H1 (cell line): ENCODE data around the gene FHL1. TPM values are rescaled to one million over a fixed set of nuclear protein-coding genes. Genes with fewer than 3 reads are reported as not detected.

Experiments
- CTCF ChIA-PET: fragments of 300-600 bp; sonication (Branson Sonifier 250); formaldehyde crosslinking; loops from one replicate; lab custom pipeline; 2021; ENCODE audit not compliant: partially characterized antibody; lab: Charles Lee
- POLR2A ChIA-PET: fragments of 300-600 bp; sonication (Branson Sonifier 250); formaldehyde crosslinking; loops from one replicate; lab custom pipeline; 2021; ENCODE audit warnings: inconsistent platforms; ENCODE audit not compliant: partially characterized antibody; lab: Charles Lee
- DNase-seq, 2 experiments: peaks; one replicate each; pipeline versions ENCODE4 v3.0.0 to v3.0.0-alpha.2; 2010 to 2022; ENCODE audit warnings: low spot score in 2 of 2, low read depth in 1 of 2, mixed read lengths in 1 of 2
- FAIRE-seq: peaks from 2 replicates; lab custom pipeline; 2011; peaks lifted over from hg19 to GRCh38; lab: Jason Lieb, UNC
- H2AFZ ChIP-seq: 2 replicates; pipeline ENCODE4 v1.8.1; 2012; ENCODE audit warnings: low read length, inconsistent platforms
- H2AK5ac ChIP-seq: 2 replicates; pipeline ENCODE4 v1.6.1; 2013; ENCODE audit warnings: low read depth, low read length
- H2BK120ac ChIP-seq: replicated peaks from 2 replicates; pipeline ENCODE3; 2013; ENCODE audit warnings: low read depth, low read length, inconsistent platforms
- H2BK12ac ChIP-seq: 2 replicates; pipeline ENCODE4 v1.6.1; 2013; ENCODE audit warnings: low read depth, low read length
- H2BK15ac ChIP-seq: 2 replicates; pipeline ENCODE4 v1.6.1; 2013; ENCODE audit warnings: low read length
- H2BK20ac ChIP-seq: 2 replicates; pipeline ENCODE4 v1.6.1; 2013; ENCODE audit warnings: low read length
- H2BK5ac ChIP-seq: 2 replicates; pipeline ENCODE4 v1.6.1; 2013; ENCODE audit warnings: low read depth, low read length
- H3K14ac ChIP-seq: 2 replicates; pipeline ENCODE4 v1.6.1; 2013; ENCODE audit warnings: inconsistent platforms; ENCODE audit not compliant: insufficient read length
- H3K18ac ChIP-seq: 2 replicates; pipeline ENCODE4 v1.6.1; 2013; ENCODE audit warnings: low read length; ENCODE audit errors: extremely low read depth
- H3K23ac ChIP-seq: 2 replicates; pipeline ENCODE4 v1.6.1; 2013; ENCODE audit warnings: inconsistent platforms; ENCODE audit not compliant: insufficient read length
- H3K23me2 ChIP-seq: 2 replicates; pipeline ENCODE4 v1.6.1; 2013; ENCODE audit warnings: low read depth, low read length
- H3K27ac ChIP-seq: 2 replicates; pipeline ENCODE4 v1.6.1; 2011; ENCODE audit warnings: low read depth, low read length, inconsistent platforms
- H3K27me3 ChIP-seq, 4 experiments: replicated peaks in 1 of 4; 1 replicate in 1 of 4; 2 replicates in 3 of 4; pipeline versions ENCODE4 v1.6.1 to v1.8.1; 2011 to 2013; ENCODE audit warnings: low read length in 3 of 4, mild to moderate bottlenecking in 3 of 4, inconsistent platforms in 2 of 4, mixed read lengths in 2 of 4, moderate library complexity in 1 of 4; ENCODE audit not compliant: control insufficient read depth in 3 of 4, insufficient read depth in 3 of 4; ENCODE audit errors: extremely low read depth in 1 of 4
- H3K36me3 ChIP-seq, 4 experiments: 2 replicates each; pipeline versions ENCODE4 v1.6.1 to v1.8.1; 2011 to 2013; ENCODE audit warnings: mild to moderate bottlenecking in 4 of 4, low read length in 3 of 4, moderate library complexity in 2 of 4, control low read depth in 1 of 4, inconsistent platforms in 1 of 4; ENCODE audit not compliant: insufficient read depth in 4 of 4, control insufficient read depth in 2 of 4
- H3K4ac ChIP-seq: replicated peaks from 2 replicates; pipeline ENCODE3; 2013; ENCODE audit warnings: low read length, low read depth, mixed read lengths, inconsistent platforms; ENCODE audit not compliant: insufficient read length
- H3K4me1 ChIP-seq, 4 experiments: replicated peaks in 1 of 4; 1 replicate in 1 of 4; 2 replicates in 3 of 4; pipeline versions ENCODE4 v1.6.1 to v1.8.1; 2011 to 2013; ENCODE audit warnings: low read length in 3 of 4, inconsistent platforms in 2 of 4, mixed read lengths in 1 of 4; ENCODE audit not compliant: insufficient read depth in 4 of 4, control insufficient read depth in 3 of 4
- H3K4me2 ChIP-seq, 2 experiments: 2 replicates each; pipeline versions ENCODE4 v1.6.1 to v1.8.1; 2011 to 2013; ENCODE audit warnings: low read depth in 2 of 2, low read length in 2 of 2, control low read depth in 1 of 2, inconsistent platforms in 1 of 2, mild to moderate bottlenecking in 1 of 2; ENCODE audit not compliant: insufficient read depth in 1 of 2
- H3K4me3 ChIP-seq, 4 experiments: fragments of 200-600, 300-600 bp in 1 of 4; sonication (generic), shearing (Covaris generic), sonication (Bioruptor Twin) in 1 of 4; 2 replicates each; pipeline versions ENCODE4 v1.5.1 to v1.8.1; 2011 to 2016; ENCODE audit warnings: low read length in 4 of 4, low read depth in 3 of 4, control low read depth in 2 of 4, inconsistent platforms in 2 of 4, mild to moderate bottlenecking in 2 of 4, mixed read lengths in 1 of 4, moderate library complexity in 1 of 4; ENCODE audit not compliant: insufficient read depth in 2 of 4; ENCODE audit errors: extremely low read depth in 1 of 4
- H3K56ac ChIP-seq: replicated peaks from 2 replicates; pipeline ENCODE3; 2013; ENCODE audit warnings: low read depth, mild to moderate bottlenecking, mixed read lengths, low read length, inconsistent platforms; ENCODE audit not compliant: insufficient read length
- H3K79me1 ChIP-seq: 2 replicates; pipeline ENCODE4 v1.6.1; 2013; ENCODE audit warnings: low read depth, low read length, control low read depth
- H3K79me2 ChIP-seq, 2 experiments: 2 replicates each; pipeline versions ENCODE4 v1.6.1 to v1.8.1; 2012 to 2013; ENCODE audit warnings: low read length in 2 of 2, mild to moderate bottlenecking in 2 of 2, inconsistent platforms in 1 of 2; ENCODE audit not compliant: insufficient read depth in 2 of 2, control insufficient read depth in 1 of 2
- H3K9ac ChIP-seq, 4 experiments: replicated peaks in 1 of 4; 1 replicate in 1 of 4; 2 replicates in 3 of 4; pipeline versions ENCODE4 v1.6.1 to v1.8.1; 2011 to 2013; ENCODE audit warnings: low read depth in 3 of 4, low read length in 3 of 4, control low read depth in 2 of 4, mild to moderate bottlenecking in 2 of 4, moderate library complexity in 2 of 4, inconsistent platforms in 1 of 4; ENCODE audit errors: extremely low read depth in 1 of 4
- H3K9me3 ChIP-seq, 2 experiments: 2 replicates each; pipeline versions ENCODE4 v1.6.1 to v1.8.1; 2012 to 2013; ENCODE audit warnings: mild to moderate bottlenecking in 2 of 2, moderate library complexity in 2 of 2, control low read depth in 1 of 2, inconsistent platforms in 1 of 2, low read depth in 1 of 2, low read length in 1 of 2, mixed read lengths in 1 of 2; ENCODE audit not compliant: insufficient read depth in 2 of 2
- H4K20me1 ChIP-seq, 2 experiments: replicated peaks in 1 of 2; 2 replicates each; pipeline versions ENCODE3 to v1.8.1; 2011 to 2013; ENCODE audit warnings: inconsistent platforms in 2 of 2, low read length in 2 of 2, mild to moderate bottlenecking in 1 of 2; ENCODE audit not compliant: insufficient read depth in 2 of 2, control insufficient read depth in 1 of 2
- H4K5ac ChIP-seq: 2 replicates; pipeline ENCODE4 v1.6.1; 2013; ENCODE audit warnings: low read length, low read depth, mixed read lengths, inconsistent platforms; ENCODE audit not compliant: insufficient read length
- H4K8ac ChIP-seq: 2 replicates; pipeline ENCODE4 v1.8.0; 2013; ENCODE audit warnings: mild to moderate bottlenecking, moderate library complexity, low read length, inconsistent platforms; ENCODE audit not compliant: insufficient read depth; ENCODE audit errors: extremely low read depth
- H4K91ac ChIP-seq: replicated peaks from 2 replicates; pipeline ENCODE3; 2013; ENCODE audit warnings: low read length, mixed read lengths, inconsistent platforms; ENCODE audit not compliant: insufficient read length
- BACH1 ChIP-seq: IDR thresholded peaks from 2 replicates; pipeline ENCODE4 v1.6.1; 2012; ENCODE audit warnings: low read length, improper control_type of control experiment
- CTCF ChIP-seq, 3 experiments: IDR thresholded peaks; 1 replicate in 2 of 3; 2 replicates in 1 of 3; pipeline versions ENCODE4 v1.5.1 to v1.6.1; 2011; ENCODE audit warnings: low read length in 3 of 3, mild to moderate bottlenecking in 3 of 3, inconsistent platforms in 2 of 3, low read depth in 1 of 3, moderate library complexity in 1 of 3; ENCODE audit not compliant: insufficient read depth in 1 of 3; ENCODE audit errors: control extremely low read depth in 1 of 3
- HDAC6 ChIP-seq: IDR thresholded peaks from one replicate; pipeline ENCODE4 v1.7.1; 2012; ENCODE audit warnings: low read depth, mild to moderate bottlenecking, inconsistent platforms, low read length, moderate library complexity
- KDM5A ChIP-seq: fragments of 200-600 bp; IDR thresholded peaks from 2 replicates; pipeline ENCODE4 v1.7.1; 2012; ENCODE audit warnings: mild to moderate bottlenecking, low read length, inconsistent platforms, mixed read lengths
- RNF2 ChIP-seq: fragments of 200-900, 300-1000 bp; sonication (generic); IDR thresholded peaks from 2 replicates; pipeline ENCODE4 v1.7.1; 2016; ENCODE audit warnings: borderline replicate concordance, low read depth, mild to moderate bottlenecking, antibody characterized with exemption, low read length; ENCODE audit not compliant: poor library complexity, severe bottlenecking; ENCODE audit errors: missing control alignments
- TCF12 ChIP-seq: IDR thresholded peaks from 2 replicates; pipeline ENCODE4 v1.6.1; 2011; ENCODE audit warnings: low read depth, mild to moderate bottlenecking, low read length
- USF2 ChIP-seq: IDR thresholded peaks from 2 replicates; pipeline ENCODE4 v1.6.1; 2011; ENCODE audit warnings: low read length, improper control_type of control experiment
- ZNF274 ChIP-seq: IDR thresholded peaks from 2 replicates; pipeline ENCODE4 v1.7.0; 2012; ENCODE audit warnings: low read length, borderline replicate concordance; ENCODE audit errors: extremely low read depth
- WGBS, 2 experiments: shearing (Covaris generic) in 1 of 2; methylation state at CpG; one replicate each; pipeline versions ENCODE4 v1.1.6 to v1.1.7; 2013 to 2015; ENCODE audit warnings: low lambda C conversion rate in 2 of 2, mixed read lengths in 2 of 2, inconsistent platforms in 1 of 2, low coverage in 1 of 2, missing lambda C conversion rate in 1 of 2; ENCODE audit not compliant: insufficient replicate concordance in 2 of 2, insufficient coverage in 1 of 2, insufficient read length in 1 of 2; ENCODE audit errors: extremely low coverage in 1 of 2, missing lambda C conversion rate in 1 of 2; 5-methylcytosine and 5-hydroxymethylcytosine counted together
- polyA plus RNA-seq, 7 experiments: library from polyadenylated mRNA; depleted of rRNA in 3 of 7; stranded (reverse) in 5 of 7; unstranded in 2 of 7; fragments of >200 nt in 5 of 7; fragments of 200-250 nt in 2 of 7; gene quantifications; 1 replicate in 5 of 7; 2 replicates in 1 of 7; 4 replicates in 1 of 7; pipeline versions ENCODE4 v1.2.1 to v1.2.3, GENCODE V29; 2011 to 2013; ENCODE audit warnings: missing spikeins in 2 of 7, mixed read lengths in 2 of 7
- total RNA-seq: library from RNA; stranded (reverse); fragmentation: NEBNext Ultra II Directional; extraction: Animal tissue kit (Norgen Biotek cat#: 25700); gene quantifications from 2 replicates; pipeline ENCODE4 v1.2.1, GENCODE V29; 2021

Gene FHL1
- total and polyA plus RNA-seq, 2 of the 8 experiments (the other 6 are each of a cell fraction or from before 2014, with no cell fraction given) = 45.0 to 56.5 TPM

GRCh38 chrX:136157187-136157586 lies 9.9 kb downstream of the FHL1 start:
- no peak overlapping the region for H2BK12ac ChIP-seq
- no peak for FAIRE-seq
- no peak overlapping the region for H3K18ac ChIP-seq
- WGBS, 2 experiments = 83% methylated on average over 3 of the region's 3 CpGs; no CpG with 5 or more reads in 1 of the 2 experiments
- H3K27me3 ChIP-seq = no peaks in the 10 kb centered on the region
- no peak overlapping the region for H4K8ac ChIP-seq
- CTCF ChIA-PET = interaction anchor here (3.4 kb wide), 1 partner anchor 129 kb away, joined by 17 read pairs; no protein-coding TSS in a partner anchor
- H3K9me3 ChIP-seq = no peaks in the 10 kb centered on the region
- no peaks in the 10 kb centered on the region for H3K36me3 ChIP-seq
- H4K5ac ChIP-seq = no peak overlapping the region
- no peaks in the 10 kb centered on the region for H3K23me2 ChIP-seq
- no peak for DNase-seq
- no peak overlapping the region for H3K27ac ChIP-seq
- peaks cover 0 to 21% of the 10 kb centered on the region in 2 experiments; a peak in 2 of 4 replicates for H3K79me2 ChIP-seq
- H3K4ac ChIP-seq = no peak overlapping the region
- no peak overlapping the region for H2BK120ac ChIP-seq
- H4K20me1 ChIP-seq = no peaks in the 10 kb centered on the region
- H3K4me3 ChIP-seq = no peak overlapping the region
- no peak overlapping the region for H3K14ac ChIP-seq
- POLR2A ChIA-PET = no interaction called here
- no peak overlapping the region for H2BK5ac ChIP-seq
- no peak overlapping the region for H2BK20ac ChIP-seq
- no peak overlapping the region for H2AK5ac ChIP-seq
- H3K4me1 ChIP-seq = no peaks in the 10 kb centered on the region
- no peak overlapping the region for H2AFZ ChIP-seq
- H2BK15ac ChIP-seq = no peak overlapping the region
- H3K79me1 ChIP-seq = no peaks in the 10 kb centered on the region
- no peak overlapping the region for H3K23ac ChIP-seq
- H3K4me2 ChIP-seq = no peak overlapping the region
- no peak overlapping the region for H3K56ac ChIP-seq
- H4K91ac ChIP-seq = no peak overlapping the region
- no peak overlapping the region for H3K9ac ChIP-seq
- TF ChIP-seq CTCF (IDR thresholded peaks at IDR 0.05; ENCODE audit: control extremely low read depth in 1 of 3, insufficient read depth in 1 of 3, low read depth in 1 of 3, low read length in 3 of 3) (no peak), ZNF274 (no peak), USF2 (no peak), RNF2 (no peak), TCF12 (no peak), BACH1 (no peak), HDAC6 (no peak), KDM5A (no peak)
